ENCODE measurements around the gene RASA3. TPM values are rescaled to one million over a fixed set of nuclear protein-coding genes. Genes with fewer than 3 reads are reported as not detected.
A peak's percentile ranks its signal among the peaks of the same experiment; 100 is the strongest.

The RASA3 gene
- total and polyA plus RNA-seq, 10 of the 15 experiments (the other 5 are each of a cell fraction or from before 2014, with no cell fraction given), result 0.79 to 33.9 (median 17.6) TPM

- no peak for TF ChIP-seq ZBTB4 (CRISPR knock-in tag; IDR thresholded peaks at IDR 0.05)
- no peak for TF ChIP-seq FOXM1 (IDR thresholded peaks at IDR 0.05; ENCODE audit: low read depth, low read length)
- no peak for TF ChIP-seq CREM (IDR thresholded peaks at IDR 0.05; ENCODE audit: low read depth)
- TF ChIP-seq MYB (IDR thresholded peaks at IDR 0.05; ENCODE audit: borderline replicate concordance, low read depth, low read length), result no peak
- no peak for TF ChIP-seq HSF1 (IDR thresholded peaks at IDR 0.05; ENCODE audit: low read depth, low read length)
These were observed 14.2 kb upstream of the RASA3 start (continued) for GRCh38 chr13:114146629-114147028.

- POLR2A ChIA-PET, result no interaction called here
- intact Hi-C loops (cut with micrococcal nuclease; ENCODE audit: unreplicated experiment) (loop anchor here (10.0 kb wide), 1 partner anchor 331 kb away; no protein-coding TSS in a partner anchor), in situ Hi-C loops (cut with MboI) (no loop called here)
- Histone ChIP-seq H3K79me2 (ENCODE audit: control insufficient read depth, insufficient read depth, low read length) (no peaks in the 10 kb centered on the region), H2AFZ (ENCODE audit: control insufficient read depth, low read depth, low read length) (no peak overlapping the region), H3K36me3 (ENCODE audit: control insufficient read depth in 2 of 2, insufficient read depth in 2 of 2, low read length in 1 of 2) (no peaks in the 10 kb centered on the region), H3K4me2 (ENCODE audit: control insufficient read depth, insufficient read depth) (peak overlapping the region; percentile 50), H3K9ac (ENCODE audit: control insufficient read depth, insufficient read depth, low read length) (no peak overlapping the region), H3K4me3 (no peak overlapping the region), H3K27me3 (replicated peaks in 1 of 2; ENCODE audit: control insufficient read depth in 2 of 2, insufficient read depth in 2 of 2, low read length in 1 of 2) (peaks cover 0 to under 1% of the 10 kb centered on the region in 2 experiments; a peak in 1 of 4 replicates), H3K27ac (ENCODE audit: control insufficient read depth, insufficient read depth) (no peak overlapping the region), H4K20me1 (ENCODE audit: control insufficient read depth, insufficient read depth) (no peaks in the 10 kb centered on the region), H3K9me3 (replicated peaks; ENCODE audit: control insufficient read depth, insufficient read depth, low read length) (no peaks in the 10 kb centered on the region), H3K4me1 (ENCODE audit: control insufficient read depth, insufficient read depth, low read length) (peaks cover 48% of the 10 kb centered on the region)
- TSS peak; percentile 52 for BruUV-seq (replicated peaks)
- CTCF ChIA-PET, result no interaction called here
- FAIRE-seq (no peak), DNase-seq (ENCODE audit: low read depth, low spot score) (no peak), ATAC-seq (no peak)
- SMC1A ChIA-PET (ENCODE audit: uncharacterized antibody, unreplicated experiment), result interaction anchor here (1.2 to 1.4 kb wide), 2 partner anchors 11 to 49 kb away, joined by 3 to 4 read pairs; no protein-coding TSS in a partner anchor
- RAD21 ChIA-PET (ENCODE audit: unreplicated experiment), result no interaction called here
- WGBS (ENCODE audit: insufficient coverage, insufficient replicate concordance, low lambda C conversion rate, missing lambda C conversion rate), result 81% methylated on average over 14 of the region's 14 CpGs
- no peak for TF ChIP-seq BMI1 (IDR thresholded peaks at IDR 0.05; ENCODE audit: borderline replicate concordance)
- TF ChIP-seq RELB (IDR thresholded peaks at IDR 0.05; ENCODE audit: low read depth), result no peak
- TF ChIP-seq ZNF217 (IDR thresholded peaks at IDR 0.05), result no peak
- no peak for TF ChIP-seq IKZF2 (IDR thresholded peaks at IDR 0.05)
- no peak for TF ChIP-seq SPI1 (IDR thresholded peaks at IDR 0.05; ENCODE audit: borderline replicate concordance, insufficient read depth, low read depth, low read length)
- no peak for TF ChIP-seq SREBF1 (IDR thresholded peaks at IDR 0.05; ENCODE audit: low read length)
- TF ChIP-seq MXI1 (IDR thresholded peaks at IDR 0.05; ENCODE audit: low read depth, low read length), result no peak
- no peak for TF ChIP-seq BRCA1 (IDR thresholded peaks at IDR 0.05; ENCODE audit: low read depth, low read length)
- no peak for TF ChIP-seq RB1 (IDR thresholded peaks at IDR 0.05; ENCODE audit: borderline replicate concordance)
- no peak for TF ChIP-seq CREB1 (IDR thresholded peaks at IDR 0.05; ENCODE audit: low read depth)
- no peak for TF ChIP-seq MLLT1 (IDR thresholded peaks at IDR 0.05)
These were observed 13.8 kb upstream of the RASA3 start for GRCh38 chr13:114146173-114146572.

Data from GM12878 (cell line).